Rectal smooth muscle tissue (tissue), 1 donor: ENCODE results near the gene OR2B6.

Experiments
- H3K27ac ChIP-seq: one replicate; pipeline ENCODE4 v1.7.0; 2013; ENCODE audit warnings: low read depth, low read length, inconsistent platforms
- H3K27me3 ChIP-seq: one replicate; pipeline ENCODE4 v1.7.0; 2013; ENCODE audit warnings: low read length; ENCODE audit not compliant: control insufficient read depth, insufficient read depth
- H3K36me3 ChIP-seq: one replicate; pipeline ENCODE4 v1.7.0; 2013; ENCODE audit warnings: low read length; ENCODE audit not compliant: control insufficient read depth, insufficient read depth
- H3K4me1 ChIP-seq: one replicate; pipeline ENCODE4 v1.7.0; 2013; ENCODE audit warnings: low read length; ENCODE audit not compliant: control insufficient read depth, insufficient read depth
- H3K4me3 ChIP-seq: one replicate; pipeline ENCODE4 v1.7.0; 2013; ENCODE audit warnings: low read length
- H3K9ac ChIP-seq: one replicate; pipeline ENCODE4 v1.7.0; 2013; ENCODE audit warnings: low read length

Gene OR2B6

DNA sequence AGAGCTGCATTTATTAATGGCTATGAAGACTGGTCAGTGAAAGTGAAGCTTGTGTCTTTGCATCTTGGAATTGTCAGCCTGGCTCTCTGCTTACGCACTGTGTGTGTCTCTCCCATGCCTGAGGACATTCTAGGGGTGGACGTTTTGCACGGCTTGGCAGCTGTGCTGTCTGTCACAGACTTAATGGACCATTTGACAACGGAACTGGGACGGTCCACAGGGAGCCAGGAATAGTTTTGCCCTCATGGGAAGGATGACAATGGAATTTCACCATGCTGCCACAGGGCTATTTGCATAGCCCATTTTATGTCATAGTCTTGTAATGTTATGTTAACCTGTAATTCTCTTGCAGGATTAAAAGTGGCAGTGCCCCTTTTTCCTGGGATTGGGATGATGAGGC lies 44.7 kb downstream of the OR2B6 start:
- Histone ChIP-seq H3K9ac (no peak overlapping the region), H3K27ac (no peak overlapping the region), H3K27me3 (no peaks in the 10 kb centered on the region), H3K4me1 (no peaks in the 10 kb centered on the region), H3K36me3 (no peaks in the 10 kb centered on the region), H3K4me3 (no peak overlapping the region)

- no peaks in the 10 kb centered on the region for H3K36me3 ChIP-seq
- no peak overlapping the region for H3K4me3 ChIP-seq
- no peak overlapping the region for H3K9ac ChIP-seq
- H3K27ac ChIP-seq: no peak overlapping the region
- H3K27me3 ChIP-seq: no peaks in the 10 kb centered on the region
- H3K4me1 ChIP-seq: no peaks in the 10 kb centered on the region
These were observed 45.1 kb downstream of the OR2B6 start for GRCh38 chr6:28002161-28002560.

- Histone ChIP-seq H3K9ac (no peak overlapping the region), H3K27ac (no peak overlapping the region)
These were observed 46.0 kb downstream of the OR2B6 start for GRCh38 chr6:28003059-28003458.

GRCh38 chr6:28003661-28004060 lies 46.6 kb downstream of the OR2B6 start:
- H3K27me3 ChIP-seq: no peaks in the 10 kb centered on the region
- no peaks in the 10 kb centered on the region for H3K36me3 ChIP-seq
- no peak overlapping the region for H3K4me3 ChIP-seq
- no peak overlapping the region for H3K9ac ChIP-seq
- H3K27ac ChIP-seq: no peak overlapping the region
- H3K4me1 ChIP-seq: no peaks in the 10 kb centered on the region

More at GRCh38 chr6:28003059-28003458, 46.0 kb downstream of the OR2B6 start:
- H3K4me3 ChIP-seq: no peak overlapping the region
- H3K36me3 ChIP-seq: no peaks in the 10 kb centered on the region
- no peaks in the 10 kb centered on the region for H3K27me3 ChIP-seq
- H3K4me1 ChIP-seq: no peaks in the 10 kb centered on the region

- Histone ChIP-seq H3K4me3 (no peak overlapping the region), H3K9ac (no peak overlapping the region), H3K4me1 (no peaks in the 10 kb centered on the region), H3K27me3 (no peaks in the 10 kb centered on the region), H3K27ac (no peak overlapping the region), H3K36me3 (no peaks in the 10 kb centered on the region)
These were observed 47.5 kb downstream of the OR2B6 start for GRCh38 chr6:28004350-28005151.

- no peak overlapping the region for H3K4me3 ChIP-seq
- H3K27me3 ChIP-seq: no peaks in the 10 kb centered on the region
These were observed 48.3 kb downstream of the OR2B6 start for GRCh38 chr6:28005152-28005890.

GRCh38 chr6:28005975-28006374 lies 48.9 kb downstream of the OR2B6 start:
- Histone ChIP-seq H3K9ac (no peak overlapping the region), H3K4me1 (no peaks in the 10 kb centered on the region), H3K27ac (no peak overlapping the region), H3K36me3 (no peaks in the 10 kb centered on the region), H3K27me3 (no peaks in the 10 kb centered on the region), H3K4me3 (no peak overlapping the region)

More at GRCh38 chr6:28005152-28005890, 48.3 kb downstream of the OR2B6 start:
- H3K27ac ChIP-seq: no peak overlapping the region
- H3K4me1 ChIP-seq: no peaks in the 10 kb centered on the region
- no peaks in the 10 kb centered on the region for H3K36me3 ChIP-seq
- no peak overlapping the region for H3K9ac ChIP-seq
